Activated CD8-positive, alpha-beta memory T cell treated with anti-CD3 and anti-CD28 coated beads, Interleukin-2, amount 50 U/mL, for 1 hour (primary cell): ENCODE results near the gene GIGYF1.

Experiments used
- DNase-seq: peaks from one replicate; pipeline ENCODE4 v3.0.0-alpha.2; 2020; ENCODE audit errors: extremely low read depth

GIGYF1 gene

DNA sequence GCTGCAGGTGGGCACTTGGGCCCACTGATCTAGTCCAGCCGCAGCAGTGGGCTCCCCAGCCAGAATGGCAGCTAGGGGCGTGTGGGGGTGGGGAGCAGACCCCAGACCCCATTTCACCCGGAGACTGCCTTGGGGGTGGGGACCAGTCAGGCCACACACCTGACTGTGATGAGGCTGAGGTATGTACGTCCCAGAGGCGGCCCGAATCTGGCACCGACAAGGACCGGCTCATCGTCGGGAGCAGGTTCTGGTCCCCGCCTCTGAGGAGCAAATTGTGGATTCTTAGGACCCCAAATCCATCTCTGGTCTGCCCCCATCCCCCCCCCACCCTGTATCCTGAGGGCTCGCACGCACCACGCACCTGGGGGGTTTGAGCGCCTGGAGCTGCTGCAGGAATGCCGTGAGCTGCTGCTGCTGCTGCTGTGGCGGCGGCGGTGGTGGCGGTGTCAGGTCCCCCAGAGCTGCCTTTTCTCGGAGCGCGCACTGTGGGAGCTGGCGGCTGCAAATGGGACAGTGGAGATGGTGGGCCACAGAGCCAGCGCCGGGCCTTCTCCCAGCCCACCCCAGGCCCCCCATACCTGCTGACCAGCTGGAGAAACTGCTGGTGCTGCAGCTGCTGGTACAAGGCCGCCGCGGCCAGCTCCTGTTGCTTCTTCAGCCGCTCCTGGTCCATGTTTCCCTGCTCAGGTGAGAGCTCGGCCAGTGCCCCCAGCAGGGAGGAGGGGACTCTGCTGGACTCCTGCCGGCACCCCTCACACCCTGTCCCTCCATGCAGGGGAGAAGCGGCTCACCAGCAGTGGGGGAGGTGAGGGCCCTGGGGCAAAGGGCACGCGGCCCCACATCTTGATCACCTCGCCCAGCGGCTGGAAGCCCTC is 10.2 kb downstream of the GIGYF1 start:
- DNase-seq, result no peak

DNA sequence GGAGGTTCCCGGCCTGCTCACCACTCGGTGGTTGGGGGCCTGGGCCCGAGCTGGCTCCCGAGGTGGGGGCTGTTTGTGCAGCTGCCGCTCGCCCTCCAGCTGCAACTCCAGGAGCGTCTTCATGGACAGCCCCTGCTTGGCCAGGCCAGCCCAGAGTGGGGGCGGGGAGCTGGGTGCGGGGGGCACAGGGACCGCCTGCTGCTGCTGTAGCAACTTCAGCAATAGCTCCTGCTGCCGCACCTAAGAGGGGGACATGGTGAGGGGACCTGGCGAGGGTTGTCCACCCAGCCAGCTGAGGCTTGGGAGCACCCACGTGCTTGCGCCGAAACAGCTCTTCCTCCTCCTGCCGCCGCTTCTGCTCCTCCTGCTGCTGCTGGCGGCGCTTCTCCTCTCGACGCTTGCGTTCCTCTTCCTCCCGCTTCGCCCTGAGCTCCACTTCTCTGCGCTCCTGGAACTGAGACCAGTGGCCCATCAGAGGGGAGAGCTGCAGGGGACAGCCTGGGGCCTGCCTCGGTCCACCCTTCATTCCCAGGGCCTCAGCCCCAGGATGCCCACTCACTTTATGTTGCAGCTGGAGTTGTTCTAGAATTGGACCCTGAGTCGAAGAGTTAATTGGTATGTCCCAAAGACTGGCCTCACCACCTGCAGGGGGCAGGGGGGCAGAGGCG is 10.9 kb downstream of the GIGYF1 start:
- no peak for DNase-seq

DNA sequence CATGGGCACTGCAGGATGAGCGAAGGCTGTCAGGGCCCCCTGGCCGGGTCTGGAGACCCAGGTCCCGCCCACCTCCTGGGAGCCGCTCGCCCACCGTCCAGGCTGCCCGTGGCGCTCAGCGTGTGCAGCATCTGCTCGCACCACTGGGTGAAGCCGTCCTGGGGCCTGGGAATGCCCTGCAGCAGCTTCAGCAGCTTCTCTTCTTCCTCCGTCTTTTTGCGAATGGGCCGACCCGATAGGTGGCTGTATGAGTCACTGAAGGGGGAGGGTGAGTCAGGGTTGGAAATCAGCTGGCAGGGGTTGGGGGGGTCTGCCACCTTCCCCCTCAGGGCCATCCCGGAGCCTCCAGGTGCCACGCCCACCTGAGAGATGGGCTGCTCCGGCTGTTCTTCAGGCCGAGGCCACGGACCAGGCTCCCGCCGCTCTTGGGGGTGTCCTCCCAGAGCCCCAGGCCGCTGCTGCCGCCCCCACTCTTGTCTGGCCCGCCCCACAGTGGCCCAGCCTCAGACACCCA is 11.8 kb downstream of the GIGYF1 start:
- DNase-seq, result no peak

DNA sequence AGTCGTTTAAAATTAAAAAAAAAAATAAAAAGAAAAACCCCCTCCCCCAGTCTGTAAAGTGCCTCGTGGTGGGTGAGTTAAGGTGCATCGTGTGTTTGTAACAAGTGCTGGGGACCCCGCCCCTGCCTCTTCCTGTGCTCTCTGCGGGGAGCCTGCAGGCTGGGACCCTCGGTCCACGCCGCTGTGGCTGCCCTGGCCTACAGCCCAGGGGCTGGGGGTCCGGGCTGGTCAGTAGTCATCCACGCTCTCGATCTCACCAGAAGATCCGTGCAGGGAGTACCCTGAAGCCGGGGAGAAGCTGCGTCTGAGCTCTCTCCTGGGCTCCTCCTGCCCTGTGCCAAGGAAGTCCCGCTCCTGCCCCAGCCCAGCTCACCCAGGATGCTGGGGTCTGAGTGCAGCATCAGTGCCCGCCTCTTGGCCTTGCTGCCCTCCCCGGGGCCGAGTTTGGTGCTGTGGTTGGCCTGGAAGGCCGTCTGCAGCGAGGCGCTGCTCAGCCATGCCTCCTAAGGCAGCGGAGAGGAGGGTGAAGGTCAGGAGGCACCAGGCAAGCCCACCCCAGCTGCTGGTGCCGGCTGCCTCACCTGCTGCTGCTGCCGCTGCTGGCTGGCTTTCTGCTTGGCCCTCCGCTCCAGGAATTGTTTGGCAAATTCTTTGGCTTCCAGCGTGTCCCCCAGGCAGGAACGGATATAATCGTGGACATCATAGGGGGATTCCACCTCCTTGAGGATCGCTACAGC is 12.4 kb downstream of the GIGYF1 start:
- no peak for DNase-seq

DNA sequence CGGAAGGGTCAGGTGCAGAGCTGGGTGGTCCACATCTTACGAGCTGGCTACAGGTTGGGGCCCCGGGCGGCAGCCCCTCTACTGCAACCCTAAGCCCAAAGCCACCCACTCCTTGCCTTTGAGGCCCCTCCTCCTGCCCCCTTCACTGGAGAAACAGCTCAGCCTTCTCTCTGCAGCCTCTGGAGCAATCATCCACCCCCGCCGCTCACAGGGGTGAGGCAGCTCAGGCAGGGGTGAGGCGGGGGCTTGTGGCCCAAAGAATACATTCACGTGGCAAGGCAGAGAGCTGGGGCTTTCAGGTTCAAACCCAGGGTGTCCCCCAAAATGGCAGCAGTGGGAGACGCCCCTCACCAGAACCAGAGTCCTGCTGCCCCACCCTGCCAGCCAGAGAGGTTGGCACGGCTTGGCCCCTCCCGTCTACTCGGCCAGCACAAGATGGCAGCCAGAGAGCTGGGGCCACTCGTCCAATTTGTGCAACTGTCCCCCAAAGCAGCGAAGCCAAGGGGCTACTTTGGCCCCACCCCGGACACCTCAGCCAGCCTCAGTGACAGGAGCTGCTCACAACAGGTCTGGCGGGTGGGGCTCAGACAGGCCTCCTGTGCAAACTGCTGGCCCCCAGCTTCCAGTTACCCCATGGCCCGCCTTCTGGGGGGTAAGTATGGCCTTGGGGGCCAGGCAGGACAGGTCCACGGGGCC is 13.3 kb downstream of the GIGYF1 start:
- DNase-seq, result no peak

DNA sequence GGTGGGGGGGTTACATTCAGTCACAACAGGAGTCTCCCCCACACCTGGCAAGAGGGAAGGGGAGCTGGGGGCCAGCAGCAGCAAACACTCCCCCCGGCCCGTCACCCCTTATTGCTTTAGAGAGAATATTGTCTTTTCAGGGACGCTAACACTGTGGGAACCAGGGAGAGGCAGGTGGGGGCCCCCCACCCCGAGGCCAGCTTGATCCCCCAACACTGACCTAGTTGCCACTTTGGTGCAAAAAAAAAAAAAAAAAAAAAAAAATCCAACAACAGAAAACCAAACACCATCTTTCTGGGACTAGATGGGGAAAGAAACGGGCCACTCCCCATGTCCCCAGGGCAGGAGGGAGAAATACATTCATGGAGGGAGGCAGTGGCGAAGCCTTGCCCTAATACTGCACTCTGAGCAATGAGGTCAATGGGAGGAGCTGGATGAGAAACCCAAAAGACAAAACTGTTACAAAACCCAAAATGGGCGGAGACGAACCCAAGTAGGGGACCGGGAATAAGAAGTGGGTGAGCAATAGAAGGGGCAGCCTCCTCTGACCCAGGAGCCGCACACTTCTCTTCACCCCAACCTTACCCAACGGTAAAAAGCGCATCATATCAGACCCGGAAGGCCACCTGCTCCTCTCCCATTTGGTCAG is 14.0 kb downstream of the GIGYF1 start:
- DNase-seq, result no peak

DNA sequence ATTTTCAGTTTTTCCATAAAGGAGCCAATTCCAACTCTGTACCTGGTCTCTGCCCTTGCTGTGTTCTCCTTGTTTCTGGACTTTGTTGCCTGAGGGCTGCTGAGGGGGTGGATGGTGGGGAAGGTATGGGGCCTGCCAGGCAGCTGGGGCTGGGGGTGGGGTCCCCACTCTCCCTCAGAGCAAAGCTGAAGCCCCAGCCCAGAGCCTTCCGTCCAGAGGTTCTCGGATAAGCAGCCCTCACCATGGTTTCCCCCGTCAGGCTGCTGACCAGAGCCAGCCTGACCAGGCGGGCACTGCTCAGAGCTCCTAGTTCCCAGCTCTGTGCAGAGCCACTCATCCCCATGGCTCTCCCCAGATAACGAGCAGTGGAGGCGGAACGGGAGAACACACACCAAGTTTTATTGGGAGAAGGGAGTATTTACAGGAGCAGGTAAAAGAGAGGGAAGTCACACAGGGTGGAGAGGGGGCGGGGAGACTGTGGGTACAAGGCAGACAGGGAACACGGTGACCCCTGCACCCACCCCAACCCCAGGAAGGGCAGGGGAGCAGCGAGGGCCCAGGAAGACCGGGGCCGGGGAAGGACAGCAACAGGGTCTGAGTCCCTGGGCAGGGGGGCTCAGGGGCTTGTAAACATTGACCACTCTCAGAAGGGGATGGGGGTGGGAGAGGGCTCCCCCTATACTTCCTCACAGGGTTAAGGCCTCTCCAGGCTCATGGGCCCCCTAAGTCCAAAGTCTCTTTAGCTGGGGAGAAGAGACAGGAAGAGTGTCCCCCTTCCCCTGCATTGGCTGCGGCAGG is 14.7 kb downstream of the GIGYF1 start:
- no peak for DNase-seq

DNA sequence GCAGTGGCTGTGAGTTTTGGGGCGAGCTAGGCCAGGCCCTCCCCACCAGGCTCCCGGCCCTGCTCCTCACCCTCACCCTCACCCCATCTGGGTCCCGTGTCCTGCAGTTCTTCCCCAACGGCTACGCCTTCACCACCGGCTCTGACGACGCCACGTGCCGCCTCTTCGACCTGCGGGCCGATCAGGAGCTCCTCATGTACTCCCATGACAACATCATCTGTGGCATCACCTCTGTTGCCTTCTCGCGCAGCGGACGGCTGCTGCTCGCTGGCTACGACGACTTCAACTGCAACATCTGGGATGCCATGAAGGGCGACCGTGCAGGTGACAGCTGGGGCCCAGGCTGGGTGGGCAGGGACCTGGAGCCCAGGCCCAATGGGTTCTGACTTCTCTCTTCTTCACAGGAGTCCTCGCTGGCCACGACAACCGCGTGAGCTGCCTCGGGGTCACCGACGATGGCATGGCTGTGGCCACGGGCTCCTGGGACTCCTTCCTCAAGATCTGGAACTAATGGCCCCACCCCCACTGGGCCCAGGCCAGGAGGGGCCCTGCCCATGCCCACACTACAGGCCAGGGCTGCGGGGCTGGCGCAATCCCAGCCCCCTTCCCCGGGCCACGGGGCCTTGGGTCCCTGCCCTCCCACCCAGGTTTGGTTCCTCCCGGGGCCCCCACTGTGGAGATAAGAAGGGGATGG is 15.6 kb downstream of the GIGYF1 start:
- no peak for DNase-seq

DNA sequence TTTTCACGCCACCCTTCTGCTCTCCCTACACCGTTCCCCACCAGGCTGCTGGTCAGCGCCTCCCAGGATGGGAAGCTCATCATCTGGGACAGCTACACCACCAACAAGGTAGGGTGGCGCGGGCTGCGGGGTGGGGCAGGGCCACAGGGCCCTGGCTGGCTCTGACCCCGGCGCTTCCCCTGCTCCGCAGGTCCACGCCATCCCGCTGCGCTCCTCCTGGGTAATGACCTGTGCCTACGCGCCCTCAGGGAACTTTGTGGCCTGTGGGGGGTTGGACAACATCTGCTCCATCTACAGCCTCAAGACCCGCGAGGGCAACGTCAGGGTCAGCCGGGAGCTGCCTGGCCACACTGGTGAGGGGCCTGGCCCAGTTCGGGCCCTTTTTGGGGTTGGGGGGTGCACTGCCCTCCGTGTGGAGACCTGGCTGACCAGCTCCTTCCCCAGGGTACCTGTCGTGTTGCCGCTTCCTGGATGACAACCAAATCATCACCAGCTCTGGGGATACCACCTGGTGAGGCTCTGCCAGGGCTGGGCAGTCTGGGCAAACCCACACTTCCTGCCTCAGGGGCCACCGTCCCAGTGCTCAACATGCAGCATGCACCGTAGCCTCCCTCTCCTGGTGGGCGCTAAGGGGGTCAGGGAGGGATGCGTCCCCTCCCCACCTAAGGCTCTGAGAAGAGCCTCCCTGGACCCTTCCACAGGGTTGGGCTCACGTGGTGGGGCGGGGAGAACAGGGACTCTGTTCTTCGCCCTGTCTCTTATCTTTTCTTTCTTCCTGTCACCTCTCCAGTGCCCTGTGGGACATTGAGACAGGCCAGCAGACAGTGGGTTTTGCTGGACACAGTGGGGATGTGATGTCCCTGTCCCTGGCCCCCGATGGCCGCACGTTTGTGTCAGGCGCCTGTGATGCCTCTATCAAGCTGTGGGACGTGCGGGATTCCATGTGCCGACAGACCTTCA is 16.5 kb downstream of the GIGYF1 start:
- DNase-seq, result no peak

DNA sequence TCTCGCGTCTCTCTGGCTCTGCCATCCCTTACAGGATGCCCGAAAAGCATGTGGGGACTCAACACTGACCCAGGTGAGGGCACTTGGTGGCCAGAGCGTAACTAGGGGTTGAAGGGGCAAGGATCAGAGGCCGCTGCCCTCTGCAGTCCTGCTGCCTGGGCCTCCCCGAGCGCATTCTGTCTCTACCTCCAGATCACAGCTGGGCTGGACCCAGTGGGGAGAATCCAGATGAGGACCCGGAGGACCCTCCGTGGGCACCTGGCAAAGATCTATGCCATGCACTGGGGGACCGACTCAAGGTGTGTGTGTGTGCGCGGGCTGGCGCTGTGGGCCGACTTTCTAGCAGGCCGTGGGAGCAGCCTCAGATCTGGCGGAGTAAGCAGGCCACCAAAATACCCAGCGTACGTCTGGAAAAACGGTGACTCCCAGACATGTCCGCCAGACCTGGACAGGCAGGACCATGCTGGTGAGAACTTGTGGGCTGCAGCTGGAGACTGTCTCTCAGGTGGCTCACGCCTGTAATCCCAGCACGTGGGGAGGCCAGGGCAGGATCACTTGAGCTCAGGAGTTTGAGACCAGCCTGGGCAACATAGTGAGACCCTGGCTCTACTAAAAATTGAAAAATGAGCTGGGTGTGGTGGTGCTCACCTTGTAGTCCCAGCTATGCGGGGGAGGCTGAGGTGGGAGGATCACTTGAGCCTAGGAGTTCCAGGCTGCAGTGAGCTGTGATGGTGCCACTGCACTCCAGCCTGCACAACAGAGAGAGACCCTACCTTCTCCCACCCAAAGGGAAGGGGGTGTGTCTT is 17.3 kb downstream of the GIGYF1 start:
- no peak for DNase-seq

DNA sequence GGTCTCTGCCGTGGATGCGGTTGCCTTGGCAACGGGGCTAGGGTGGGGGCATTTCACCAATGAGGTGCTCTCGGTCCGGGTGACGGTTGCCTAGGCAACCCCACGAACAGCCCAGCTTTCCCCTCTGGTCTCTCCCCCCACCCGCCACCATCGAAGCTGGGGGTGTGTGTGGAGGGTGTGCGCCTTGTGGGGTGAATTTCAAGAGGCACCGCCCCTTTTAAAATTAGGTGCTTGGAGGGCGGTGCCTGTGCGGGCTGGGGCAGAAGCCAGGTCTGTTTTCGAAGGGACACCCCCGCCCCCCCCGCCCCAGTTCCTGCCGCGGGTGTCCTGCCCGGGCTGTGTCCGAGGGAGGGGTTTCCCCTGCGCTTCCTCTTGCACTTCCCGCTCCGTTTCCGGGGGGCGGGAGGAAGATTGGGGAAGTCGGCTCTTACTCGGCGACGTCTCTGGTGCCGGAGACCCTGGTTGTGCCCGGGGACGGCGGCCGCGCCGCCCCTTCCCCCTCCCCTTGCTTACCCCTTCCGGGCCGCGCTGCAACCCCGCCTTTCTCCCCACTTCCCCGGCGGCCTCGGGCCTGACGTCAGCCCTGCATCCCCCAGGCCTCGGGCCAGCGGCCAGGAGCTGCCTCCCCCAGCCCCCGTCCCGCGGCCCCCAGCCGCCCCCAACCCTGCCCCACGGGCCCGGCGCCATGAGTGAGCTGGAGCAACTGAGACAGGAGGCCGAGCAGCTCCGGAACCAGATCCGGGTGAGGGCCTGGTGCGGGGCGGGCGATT is 18.3 kb downstream of the GIGYF1 start:
- peak; percentile 92 for DNase-seq

DNA sequence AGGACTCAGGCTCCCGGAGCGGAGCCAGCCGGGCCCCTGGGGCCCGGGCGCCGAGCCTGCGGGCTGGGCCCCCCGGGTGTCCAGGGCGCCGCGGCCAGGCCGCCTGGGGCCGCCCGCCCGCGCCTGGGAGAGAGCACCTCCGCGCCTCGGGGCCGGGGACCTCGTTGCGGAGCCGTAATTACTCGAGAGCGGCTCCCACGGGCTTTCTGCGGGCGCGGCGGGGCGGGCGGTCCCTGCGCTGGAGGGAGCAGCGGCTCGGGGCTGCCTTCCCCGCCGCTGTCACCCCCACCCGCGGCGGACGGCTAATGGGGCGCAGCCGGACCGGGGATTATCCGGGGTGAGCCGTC is 19.0 kb downstream of the GIGYF1 start:
- no peak for DNase-seq

DNA sequence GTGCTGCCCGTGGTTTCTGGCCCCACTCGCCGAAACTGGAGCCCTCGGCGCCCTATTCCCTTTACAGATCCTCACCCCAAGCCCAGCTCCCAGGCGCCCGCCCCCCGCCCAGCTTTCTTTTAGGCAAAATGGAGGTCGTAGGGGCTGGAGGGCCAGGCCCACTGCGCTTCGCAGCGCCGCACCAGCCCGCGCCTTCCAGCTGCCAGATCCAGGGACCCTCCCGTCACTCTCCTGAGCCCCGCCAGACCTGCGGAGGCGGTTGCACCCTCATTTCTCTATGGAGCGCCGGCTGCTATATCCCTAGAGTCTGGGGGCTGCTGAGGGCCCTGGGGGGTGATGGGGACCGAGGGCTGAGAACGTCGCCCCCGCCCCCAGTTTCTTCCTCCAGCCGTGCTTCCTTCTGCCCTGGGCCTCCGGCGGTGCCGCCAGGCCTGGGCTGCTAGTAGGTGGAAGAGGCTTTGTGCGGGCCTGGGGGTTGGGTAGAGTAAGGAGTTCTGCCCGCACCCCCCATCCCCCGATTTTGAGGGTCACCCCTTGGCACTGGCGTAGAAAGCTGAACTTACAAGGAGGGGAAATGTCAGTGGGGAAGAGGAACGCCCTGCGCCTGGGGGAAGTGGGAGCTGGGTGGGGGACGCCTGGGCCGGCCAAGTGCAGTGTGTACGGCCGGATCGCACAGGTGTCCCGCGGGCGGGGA is 19.5 kb downstream of the GIGYF1 start:
- no peak for DNase-seq

DNA sequence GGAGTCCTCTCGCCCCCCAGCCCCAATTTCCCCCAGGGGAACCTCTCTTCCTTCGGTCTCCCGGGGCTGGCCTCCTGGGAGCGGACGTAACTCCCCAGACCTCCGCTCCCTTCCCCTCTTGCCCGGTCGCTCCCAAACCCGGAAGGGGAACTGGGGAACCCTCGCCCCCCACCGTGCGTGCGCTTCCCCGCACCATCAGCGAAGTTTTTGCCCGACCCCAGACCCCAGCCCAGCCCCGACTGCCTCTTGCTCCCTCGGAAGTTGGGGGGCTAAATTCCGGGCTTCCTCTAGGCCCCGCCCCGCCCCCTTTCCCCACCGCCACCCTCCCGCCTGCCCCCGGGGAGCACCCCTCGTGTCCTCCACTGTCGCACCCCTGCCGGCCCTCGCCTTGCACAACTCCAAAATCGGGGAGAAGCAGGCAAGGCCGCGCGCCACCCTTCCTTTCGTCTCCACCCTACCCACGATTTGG is 20.1 kb downstream of the GIGYF1 start:
- DNase-seq, result no peak

DNA sequence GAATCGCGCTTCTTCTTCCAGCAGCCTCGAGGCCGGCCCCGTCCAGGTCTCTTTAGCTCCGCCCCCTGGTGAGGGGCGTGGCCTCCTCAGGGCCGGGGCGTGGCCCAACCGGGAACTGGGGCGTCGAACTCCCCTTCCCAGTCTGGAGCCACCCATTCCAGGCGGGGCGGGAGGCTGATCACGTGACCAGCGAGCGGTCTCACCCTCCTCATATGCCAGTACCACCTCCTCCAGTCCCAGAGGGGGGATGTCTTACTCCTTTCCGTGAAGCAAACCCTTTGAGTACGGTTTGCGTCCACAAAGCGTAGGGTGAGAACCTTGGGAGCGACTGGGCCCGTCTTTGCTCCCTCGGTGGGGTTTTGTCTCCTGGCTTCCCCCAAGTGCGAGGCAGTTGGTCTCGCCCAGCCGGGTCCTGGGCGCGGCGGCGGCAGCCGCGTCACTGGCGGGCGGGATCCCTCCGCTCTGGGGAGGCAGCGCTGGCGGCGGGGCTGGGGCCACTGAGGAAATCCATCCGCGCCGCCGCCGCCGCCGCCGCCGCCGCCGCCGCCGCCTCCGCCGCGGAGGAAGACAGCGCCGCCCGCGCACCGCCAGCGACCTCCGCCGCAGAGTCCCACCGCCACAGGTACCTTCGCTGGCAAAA is 20.6 kb downstream of the GIGYF1 start, which contains the start of gene GNB2:
TSS of gene GNB2 (plus strand) at position 439 of the 640 bp plus-strand sequence. CDS start 2,526 bp downstream, outside the sequence.
- DNase-seq, result peak; percentile 89
